GM18868 (cell line): ENCODE data around the gene AGR2.
A peak's percentile ranks its signal among the peaks of the same experiment; 100 is the strongest.

Experiments used
- ATAC-seq: cut with Tn5 transposase; IDR thresholded peaks from one replicate; pipeline ENCODE4 v1.9.1; 2021; ENCODE audit warnings: mild to moderate bottlenecking, moderate library complexity; ENCODE audit not compliant: unreplicated experiment

The AGR2 gene

DNA sequence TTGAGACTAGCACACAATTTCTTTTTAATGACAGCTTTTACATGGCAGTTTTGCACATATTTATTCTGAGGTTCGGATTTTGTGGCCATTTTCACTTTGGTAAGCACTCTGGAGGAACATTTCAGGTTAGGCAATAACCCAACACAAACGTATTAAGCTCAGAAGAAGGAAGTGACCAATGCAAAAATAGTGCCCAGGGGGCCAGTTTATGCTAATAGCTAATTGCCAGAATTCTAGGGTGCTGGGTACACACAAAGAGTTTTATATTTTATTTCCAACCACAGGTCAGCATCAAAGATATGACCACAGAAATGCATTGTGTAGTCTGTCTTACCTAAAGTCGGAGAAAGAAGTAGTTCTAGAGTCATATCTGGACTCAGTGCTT lies 8.4 kb upstream of the AGR2 start:
- ATAC-seq: no peak

DNA sequence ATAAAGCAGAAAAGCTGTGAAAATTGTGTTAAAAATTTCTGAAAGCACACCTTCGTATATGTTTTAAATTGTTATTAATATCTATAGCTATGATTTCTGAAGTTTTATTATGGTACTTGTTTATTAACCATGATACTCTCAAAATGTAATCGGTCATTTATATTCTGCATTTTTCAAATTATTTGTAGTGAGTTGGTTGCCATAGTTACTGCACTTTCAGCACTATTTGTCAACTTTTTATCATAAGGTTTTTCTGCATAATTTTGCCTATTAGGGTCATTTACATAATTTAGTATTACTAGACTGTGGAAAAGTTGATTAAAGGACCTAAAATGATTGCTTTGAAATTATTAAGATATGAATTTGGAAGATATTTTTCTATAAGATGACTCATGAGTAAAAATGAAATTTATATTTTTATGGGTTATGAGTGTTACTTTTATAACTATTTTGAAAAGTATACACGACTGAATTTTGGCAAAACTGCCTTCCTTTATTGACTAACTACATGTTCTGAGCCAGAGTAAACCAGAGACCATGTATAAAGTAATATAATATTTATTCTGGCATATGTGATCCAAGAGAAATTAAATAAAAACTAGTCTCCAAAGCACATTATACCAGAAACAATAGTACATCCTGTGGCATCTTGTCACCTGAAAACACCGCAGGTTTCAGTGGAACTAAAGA lies 7.9 kb upstream of the AGR2 start:
- no peak for ATAC-seq

DNA sequence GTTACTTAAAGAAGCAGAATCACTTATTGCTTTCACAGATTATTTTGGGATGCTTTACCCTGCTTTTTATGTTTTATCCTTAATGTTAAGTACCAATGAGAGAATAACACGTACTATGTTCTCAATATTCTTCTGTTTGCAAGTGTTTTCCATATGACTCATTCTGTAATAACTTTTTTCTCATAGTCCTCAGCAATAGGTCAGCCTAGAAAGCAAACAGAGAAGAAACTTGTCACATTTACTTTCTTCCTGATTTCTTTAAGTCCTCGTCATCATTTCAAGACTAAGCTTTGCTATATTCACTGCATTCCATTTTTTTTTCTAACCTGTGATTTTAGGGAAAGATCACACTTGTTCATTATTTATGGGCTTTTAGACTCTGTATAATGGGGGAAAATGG lies 6.8 kb upstream of the AGR2 start:
- no peak for ATAC-seq

DNA sequence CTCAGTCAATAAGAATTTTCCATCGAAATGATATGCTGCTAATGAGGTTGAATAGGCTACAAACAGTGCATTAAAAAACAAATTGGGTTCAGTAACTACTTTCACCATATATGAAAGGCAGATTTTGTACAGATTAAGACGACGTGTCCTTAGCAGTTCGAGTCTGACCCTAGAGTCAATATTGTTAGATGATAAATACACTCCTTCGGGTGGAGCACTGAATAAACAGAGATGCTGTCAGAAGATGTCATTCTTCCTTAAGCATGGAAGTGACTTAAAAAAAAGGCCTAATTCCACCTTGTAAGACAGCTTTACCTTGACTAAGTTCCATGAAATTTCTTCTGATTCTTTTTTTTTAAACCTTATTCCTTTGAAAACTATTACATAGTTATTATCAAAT lies 5.8 kb upstream of the AGR2 start:
- no peak for ATAC-seq

DNA sequence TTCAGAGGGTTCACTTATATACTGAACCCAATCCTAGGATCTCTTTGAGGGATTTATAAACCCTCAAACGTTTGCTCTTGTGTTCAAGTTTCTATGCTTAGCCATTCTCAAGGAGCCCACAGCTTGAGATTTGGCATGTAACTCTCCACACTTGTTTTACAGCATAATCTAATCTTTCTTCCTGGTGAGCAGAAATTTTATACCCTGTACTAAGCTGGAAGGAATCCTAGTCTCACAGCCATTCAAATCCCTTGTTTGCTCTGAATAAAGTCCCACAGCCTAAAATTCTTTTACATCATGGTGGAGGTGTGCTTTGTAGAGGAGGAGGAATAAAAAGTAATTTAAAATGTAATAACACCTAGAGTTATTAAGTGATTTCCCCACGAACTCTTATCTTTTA lies 5.3 kb upstream of the AGR2 start:
- no peak for ATAC-seq

DNA sequence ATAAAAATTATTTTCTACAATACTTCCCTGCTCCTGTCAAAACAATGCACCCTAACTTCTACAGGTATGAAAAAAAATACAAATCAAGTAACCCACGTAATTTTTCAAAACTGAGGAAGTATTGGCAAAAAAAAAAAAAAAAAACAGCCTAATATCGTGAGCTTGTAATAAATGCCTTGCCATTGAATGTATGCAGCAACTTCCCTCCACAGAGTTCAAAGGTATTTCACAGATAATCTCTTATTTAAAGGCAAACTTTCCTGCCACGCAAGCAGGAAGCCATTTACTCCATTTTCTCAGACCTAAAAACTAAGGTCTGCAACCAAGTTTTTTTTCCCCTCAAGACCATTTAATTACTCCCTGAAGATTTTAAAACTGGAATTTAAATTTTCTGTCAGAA lies 642 bp upstream of the AGR2 start:
- no peak for ATAC-seq

DNA sequence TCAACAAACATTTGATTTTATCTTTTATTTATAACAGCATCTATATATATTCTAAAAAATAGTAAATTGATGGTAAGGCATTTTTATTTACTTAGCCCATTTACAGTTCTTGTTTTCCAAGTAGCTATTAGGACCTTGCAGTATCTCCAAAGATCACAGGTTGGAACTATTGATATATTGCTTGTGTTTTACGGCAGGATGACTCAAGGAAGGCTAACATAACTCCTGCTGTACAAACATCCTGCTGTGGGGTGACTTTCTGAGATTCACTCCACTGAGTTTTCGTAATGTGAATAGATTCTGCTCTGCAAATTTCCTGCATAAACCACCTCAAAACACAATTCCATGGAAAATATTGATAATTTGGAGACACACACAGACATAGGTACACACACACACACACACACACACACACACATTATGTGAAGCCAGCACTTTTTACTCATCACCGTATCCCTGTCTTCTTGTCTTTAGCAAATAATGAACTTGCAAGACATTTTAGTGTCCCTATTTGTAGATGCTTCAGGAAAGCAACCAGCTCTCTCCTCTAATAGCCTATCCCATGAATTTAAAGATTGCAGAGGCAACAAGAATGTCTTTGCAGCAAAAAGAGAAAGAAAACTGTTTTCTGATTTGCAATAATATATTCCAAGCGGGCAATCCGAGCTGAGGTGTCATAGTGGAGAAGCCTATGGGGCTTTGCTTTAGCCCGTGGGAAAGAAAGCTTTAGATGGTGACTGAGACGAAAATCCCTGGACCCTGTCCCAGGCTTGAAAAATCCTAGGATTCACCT lies 722 bp downstream of the AGR2 start:
- no peak for ATAC-seq

DNA sequence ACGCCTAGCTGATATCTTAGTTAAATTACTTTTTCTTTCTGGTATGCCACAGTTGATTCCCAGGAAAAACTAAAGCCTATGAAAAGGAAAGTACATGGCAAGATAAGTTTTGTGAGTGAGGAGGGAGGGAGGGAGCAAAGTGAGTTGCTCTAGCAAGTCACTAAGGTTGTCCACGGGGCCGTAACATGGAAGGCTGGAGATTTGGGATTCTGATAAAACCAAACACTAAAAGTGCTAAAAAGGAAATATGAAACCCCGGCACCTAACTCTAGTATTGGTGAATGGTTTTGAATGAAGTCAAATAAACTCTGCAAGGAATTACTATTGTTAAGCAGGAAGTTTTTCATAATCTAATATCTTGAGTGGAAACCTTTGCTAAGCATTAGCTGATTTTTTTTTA lies 1.7 kb downstream of the AGR2 start:
- ATAC-seq: no peak

DNA sequence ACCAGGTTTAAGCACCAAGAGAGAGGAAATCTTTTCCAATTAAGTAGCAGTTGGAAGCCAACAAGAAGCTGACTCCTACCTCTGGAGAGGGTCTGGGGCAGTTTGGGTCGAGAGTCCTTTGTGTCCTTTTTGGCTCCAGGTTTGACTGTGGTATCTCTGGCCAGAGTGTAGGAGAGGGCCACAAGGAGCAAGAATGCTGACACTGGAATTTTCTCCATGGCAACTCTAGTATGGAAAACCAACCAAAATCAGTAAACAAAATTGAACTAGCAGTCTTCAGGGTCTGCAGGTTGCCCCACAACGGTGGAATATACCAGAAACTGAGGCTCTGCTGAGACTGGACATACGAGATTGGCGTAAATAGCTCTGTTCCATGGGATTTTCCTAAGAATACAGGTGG lies 3.2 kb downstream of the AGR2 start:
- ATAC-seq: no peak

DNA sequence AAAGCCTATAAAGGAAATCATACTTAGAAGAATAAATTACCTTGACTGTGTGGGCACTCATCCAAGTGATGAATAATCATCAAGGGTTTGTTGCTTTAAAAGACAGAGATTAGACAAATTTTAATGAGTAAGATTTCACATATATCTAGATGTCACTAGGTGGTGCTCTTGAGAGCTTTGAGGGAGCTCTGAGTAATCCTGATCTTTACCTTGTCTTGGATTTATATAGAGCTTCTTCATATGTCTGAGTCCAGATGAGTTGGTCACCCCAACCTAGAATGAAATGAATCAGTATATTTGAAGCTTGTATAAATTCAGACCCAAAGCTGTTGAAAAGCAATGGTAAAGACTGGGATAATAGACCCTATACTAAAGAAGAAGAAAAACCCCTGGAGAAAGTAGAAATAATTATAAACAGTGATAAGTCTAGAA lies 3.7 kb downstream of the AGR2 start:
- peak; percentile 77 for ATAC-seq

DNA sequence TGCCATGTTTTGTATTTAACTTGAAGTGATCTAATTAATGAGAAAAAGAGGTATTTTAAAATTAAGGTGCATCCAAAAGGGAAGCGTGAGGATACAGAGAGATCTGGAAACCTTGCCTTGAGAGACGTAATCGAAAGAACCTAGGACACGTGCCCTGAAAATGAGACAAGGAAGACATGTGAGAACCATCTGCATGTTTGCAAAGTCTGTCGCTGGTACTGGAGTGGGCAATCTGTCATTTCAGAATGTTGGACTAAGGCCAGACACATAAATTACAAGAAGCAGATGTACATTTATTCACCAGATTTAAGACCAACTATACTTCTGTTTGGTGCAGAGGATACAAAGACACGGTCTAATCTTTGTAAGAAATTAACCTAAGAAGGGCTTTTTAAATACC lies 9.2 kb downstream of the AGR2 start:
- ATAC-seq: no peak

DNA sequence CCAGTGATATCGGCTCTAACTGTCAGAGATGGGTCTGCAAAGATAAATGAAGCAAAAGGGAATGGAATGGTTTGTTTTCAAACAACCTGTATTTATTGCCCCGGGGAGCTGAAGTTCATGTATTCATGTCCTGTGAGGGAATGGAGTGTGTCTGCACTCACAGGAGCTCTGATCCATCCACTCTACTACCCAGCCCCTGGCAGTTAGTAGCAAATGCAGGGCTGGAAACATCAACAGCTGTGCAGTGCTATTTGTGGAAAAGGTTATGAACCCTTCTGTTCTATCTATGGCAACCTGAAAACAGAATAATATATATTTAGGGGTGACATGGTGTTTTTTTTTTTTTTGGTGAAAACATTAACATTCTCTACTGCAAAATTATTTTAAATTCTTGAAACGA lies 9.8 kb downstream of the AGR2 start:
- no peak for ATAC-seq

DNA sequence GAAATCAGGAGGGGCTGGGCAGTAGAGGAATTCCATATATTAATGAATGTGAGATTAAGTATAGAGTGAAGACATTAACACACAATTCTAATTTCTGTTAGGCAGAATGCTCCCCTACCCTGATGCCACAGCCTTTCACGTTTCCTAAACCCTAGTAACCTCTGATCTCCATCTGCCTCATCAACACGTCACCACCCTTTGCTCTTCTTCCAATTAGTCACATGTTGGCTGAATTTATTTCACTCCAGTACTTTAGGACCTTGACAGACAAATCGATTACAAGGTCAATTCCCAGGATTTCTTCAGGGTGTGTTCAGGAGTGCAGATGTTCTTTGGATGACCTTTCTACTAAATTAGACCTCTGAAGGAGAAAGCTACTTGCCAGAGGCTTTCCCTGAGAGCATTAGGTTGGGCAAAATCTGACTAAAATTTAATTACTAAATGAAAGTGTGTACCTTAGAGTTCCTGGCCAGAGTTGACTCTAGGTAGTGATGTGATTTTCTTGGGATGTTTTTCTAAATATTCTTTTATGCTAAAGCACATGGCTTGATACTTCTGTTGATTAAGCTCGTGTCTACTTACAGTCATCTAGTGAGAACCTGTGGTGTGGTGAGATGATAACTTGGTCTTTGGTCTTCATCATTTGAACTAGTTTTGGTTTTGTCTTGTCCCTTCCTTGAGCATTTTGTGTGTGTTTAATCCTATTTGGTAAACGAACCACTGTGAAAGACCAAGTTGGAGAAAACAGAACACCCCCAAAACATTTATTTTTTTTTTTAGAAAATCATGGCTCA lies 12.7 kb downstream of the AGR2 start:
- ATAC-seq: no peak

DNA sequence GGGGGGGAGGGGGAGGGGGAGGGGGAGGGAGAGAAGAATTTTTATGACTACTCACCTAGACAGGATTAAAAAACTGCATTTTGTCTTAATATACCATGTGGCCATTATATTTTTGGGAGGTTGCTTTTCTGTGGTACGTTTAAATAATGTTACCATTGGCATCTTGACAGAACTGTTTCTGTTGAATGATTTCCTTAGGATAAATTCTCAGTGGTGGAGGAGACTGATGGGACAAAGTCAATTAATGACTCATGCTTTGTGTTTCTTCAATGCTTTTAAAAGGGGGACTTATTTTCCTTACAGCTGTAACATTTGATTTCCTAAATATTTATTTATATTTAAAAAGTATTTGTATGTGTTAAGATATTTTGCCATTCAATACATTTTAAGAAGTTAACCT lies 13.7 kb downstream of the AGR2 start:
- no peak for ATAC-seq

DNA sequence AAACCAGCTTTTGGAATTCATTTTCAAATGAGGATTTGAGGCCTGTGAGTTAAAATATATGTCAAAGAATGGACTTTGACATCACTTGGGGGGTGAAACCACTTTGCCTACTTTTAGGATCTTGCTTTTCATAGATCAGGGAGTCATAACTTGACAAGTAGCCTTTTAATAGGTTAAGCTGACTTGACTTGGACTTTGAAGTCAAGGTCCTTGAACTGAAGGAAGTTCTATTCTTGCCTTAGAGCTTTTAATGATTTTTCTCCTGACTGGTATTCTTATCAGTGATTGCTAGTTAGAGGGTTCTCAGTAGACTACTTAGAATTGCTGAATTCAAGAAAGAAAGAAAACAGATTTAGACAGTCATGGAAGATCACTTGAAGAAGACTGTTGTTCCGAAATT lies 17.7 kb downstream of the AGR2 start:
- ATAC-seq: no peak

DNA sequence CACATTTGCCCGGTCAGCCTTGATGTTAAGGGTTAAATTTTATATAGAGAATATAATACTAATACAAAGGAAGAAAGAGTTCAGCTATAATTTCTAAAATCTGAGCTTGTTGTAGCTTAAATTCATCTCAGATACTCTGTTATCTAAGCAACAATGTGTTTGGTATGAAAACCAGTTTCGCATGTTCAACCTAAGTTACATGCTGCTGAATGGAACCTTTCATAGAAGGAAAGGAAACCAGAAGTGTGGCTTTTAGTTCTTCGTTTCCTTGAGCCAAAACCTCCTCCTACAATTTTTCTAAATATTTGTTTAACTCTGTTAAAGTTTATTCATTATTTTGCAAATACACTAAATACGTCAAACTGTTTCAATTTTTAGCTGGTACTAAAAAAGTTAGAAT lies 18.5 kb downstream of the AGR2 start:
- no peak for ATAC-seq

DNA sequence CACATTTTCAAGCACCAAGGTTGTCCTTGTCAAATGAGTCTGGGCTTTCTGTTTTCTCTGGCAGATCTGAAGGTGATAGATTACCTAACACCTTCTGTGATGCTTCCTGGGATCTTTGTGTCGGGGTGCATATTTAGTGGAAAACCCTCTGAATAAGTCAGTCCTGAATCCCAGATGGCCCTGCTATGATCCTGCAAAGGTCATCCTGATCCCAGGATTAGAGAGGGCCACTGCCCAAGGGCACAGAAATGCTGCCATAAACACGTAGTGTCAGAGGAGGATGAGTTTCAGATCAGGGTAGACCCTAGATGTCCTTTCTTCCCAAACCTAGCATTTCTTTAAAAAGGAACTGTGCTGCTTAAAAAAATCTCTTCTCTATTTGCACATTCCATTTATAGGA lies 19.0 kb downstream of the AGR2 start:
- ATAC-seq: no peak

DNA sequence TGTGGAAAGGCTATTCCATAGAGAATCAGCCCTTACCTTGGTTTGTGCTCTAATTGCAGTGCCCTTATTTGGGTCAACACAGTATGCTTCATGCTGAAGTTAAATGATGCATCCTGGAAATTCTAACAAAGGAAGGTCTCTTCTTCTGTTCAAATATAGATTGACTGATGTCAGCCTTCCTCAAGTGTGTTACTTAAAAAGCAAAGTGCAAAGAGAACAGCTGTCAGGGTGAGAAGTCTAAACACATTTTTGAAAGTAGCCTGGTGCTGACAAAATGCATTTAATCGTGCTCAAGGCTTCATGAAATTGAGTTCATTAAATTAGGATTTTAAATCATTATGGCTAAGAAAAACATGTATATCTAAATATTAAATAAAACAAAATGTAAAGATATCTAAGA lies 19.5 kb downstream of the AGR2 start:
- no peak for ATAC-seq

DNA sequence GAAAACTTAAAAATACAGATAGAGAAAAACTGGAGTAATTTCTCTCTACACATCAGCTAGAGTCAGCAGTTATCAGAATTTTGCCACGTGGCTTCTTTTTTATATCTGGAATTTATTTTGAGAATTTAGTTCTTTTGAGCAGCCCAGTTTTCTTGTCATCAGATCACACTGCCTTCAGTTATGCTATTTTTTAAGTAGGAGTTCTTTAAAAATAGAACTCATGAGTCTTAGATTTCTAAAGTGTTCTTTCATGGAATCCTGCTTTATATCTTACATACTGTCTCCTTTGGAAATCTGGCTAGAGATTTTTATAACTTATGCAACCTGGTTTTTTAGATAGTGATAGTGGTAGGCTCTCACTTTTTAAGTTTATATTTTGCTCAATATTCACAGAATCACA lies 24.2 kb downstream of the AGR2 start:
- no peak for ATAC-seq

DNA sequence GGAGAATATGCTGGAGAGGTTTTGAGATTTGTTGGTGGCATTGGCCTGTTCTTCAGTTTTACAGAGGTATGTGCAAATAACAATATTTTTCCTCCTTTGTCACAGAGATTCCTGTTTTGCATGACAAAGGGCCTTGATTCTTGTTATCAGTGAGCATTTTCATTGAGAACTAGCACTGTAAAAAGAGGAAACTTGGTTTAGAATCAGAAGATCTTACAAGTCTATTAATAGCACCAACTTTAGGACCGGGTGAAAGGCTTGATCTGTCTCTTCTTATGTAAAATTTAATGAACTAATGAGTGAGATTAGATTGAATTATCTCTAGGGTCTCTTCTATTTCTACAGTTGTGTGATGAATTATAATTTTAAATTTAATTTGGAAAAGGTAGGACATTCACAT lies 25.7 kb downstream of the AGR2 start:
- ATAC-seq: no peak

DNA sequence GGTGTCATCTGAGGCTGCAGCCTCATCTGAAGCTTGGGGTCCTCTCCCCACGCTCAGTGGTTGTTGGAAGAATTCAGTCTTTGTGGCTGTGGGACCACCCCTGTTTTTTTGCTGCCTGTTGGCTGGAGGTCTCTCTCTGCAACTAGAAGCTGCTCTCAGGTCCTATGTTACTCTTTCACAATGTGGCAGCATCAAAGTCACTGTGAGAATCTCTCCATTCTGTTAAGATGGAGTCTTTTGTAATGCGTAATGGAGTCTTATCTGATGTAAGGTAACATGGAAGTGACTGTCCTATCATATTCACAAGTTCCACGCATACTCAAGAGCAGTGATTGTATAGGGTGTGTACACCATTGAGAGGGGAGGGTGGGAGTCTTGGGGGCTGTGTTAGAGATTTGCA lies 26.3 kb downstream of the AGR2 start:
- no peak for ATAC-seq

DNA sequence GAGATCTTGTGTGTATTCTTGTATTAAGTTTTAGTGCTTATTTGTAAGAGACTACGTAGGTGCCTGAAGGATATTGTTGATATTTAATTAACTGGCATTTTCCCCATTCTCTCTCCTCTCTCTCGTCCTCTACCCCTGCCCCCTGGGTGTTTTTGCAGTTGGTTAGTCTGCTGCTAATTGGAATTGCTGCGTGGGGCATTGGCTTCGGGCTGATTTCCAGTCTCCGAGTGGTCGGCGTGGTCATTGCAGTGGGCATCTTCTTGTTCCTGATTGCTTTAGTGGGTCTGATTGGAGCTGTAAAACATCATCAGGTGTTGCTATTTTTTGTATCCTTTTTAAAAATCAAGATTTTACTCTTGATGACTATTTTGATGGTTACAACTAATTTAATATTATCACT lies 28.7 kb downstream of the AGR2 start:
- no peak for ATAC-seq
